Mucosa of descending colon (tissue), 3 donors: ENCODE data around the gene DGUOK. TPM values are rescaled to one million over a fixed set of nuclear protein-coding genes. Genes with fewer than 3 reads are reported as not detected.

Experiments used
- ATAC-seq: fragments of 200-7000 bp; cut with Tn5 transposase; one replicate; pipeline ENCODE4 v1.9.1; 2020; ENCODE audit warnings: mild to moderate bottlenecking, moderate library complexity
- DNase-seq, 3 donors: peaks; one replicate each; pipeline ENCODE4 v3.0.0-alpha.2; 2020
- H3K36me3 ChIP-seq: fragments of 200-600 bp; one replicate; pipeline ENCODE4 v1.8.0; 2021; ENCODE audit warnings: low read depth, mild to moderate bottlenecking
- H3K4me1 ChIP-seq: fragments of 200-600 bp; one replicate; pipeline ENCODE4 v1.8.0; 2021; ENCODE audit warnings: low read depth, mild to moderate bottlenecking
- H3K4me3 ChIP-seq: fragments of 200-600 bp; one replicate; pipeline ENCODE4 v1.8.0; 2021; ENCODE audit warnings: mild to moderate bottlenecking
- H3K9me3 ChIP-seq: fragments of 200-600 bp; one replicate; pipeline ENCODE4 v1.8.0; 2021; ENCODE audit warnings: mild to moderate bottlenecking
- intact Hi-C, 2 donors: fragments of 100-400 bp; cut with DNase I in 1 of 2; cut with micrococcal nuclease in 1 of 2; formaldehyde crosslinking; loops; one replicate each; pipeline versions ENCODE4 v1.11.0 to v1.11.1; 2022; cut with DNase I, micrococcal nuclease
- total RNA-seq, 3 donors: library from RNA; stranded (reverse); fragmentation: NEBNext Ultra II Directional in 2 of 3; extraction: Animal tissue kit (Norgen Biotek cat#: 25700) in 2 of 3; gene quantifications; one replicate each; pipeline versions ENCODE4 v1.2.1 to v1.2.4, GENCODE V29; 2021 to 2023
- TF ChIP-seq, protein P1 (sequence below): fragments of 200-600 bp; IDR thresholded peaks from one replicate; pipeline ENCODE4 v1.8.0; 2022; ENCODE audit warnings: antibody characterized with exemption, mild to moderate bottlenecking
- donor health status: DM: no; HTN: no; CAD: no; lungs with moderate emphysema.
- donor health status: DM: no; HTN: no; CAD: no.
- donor health status: DM: no; HTN: yes; CAD: no.

The DGUOK gene
- total RNA-seq, 3 donors from 2014 or later, result 36.5 to 61.3 (median 57.8) TPM

DNA sequence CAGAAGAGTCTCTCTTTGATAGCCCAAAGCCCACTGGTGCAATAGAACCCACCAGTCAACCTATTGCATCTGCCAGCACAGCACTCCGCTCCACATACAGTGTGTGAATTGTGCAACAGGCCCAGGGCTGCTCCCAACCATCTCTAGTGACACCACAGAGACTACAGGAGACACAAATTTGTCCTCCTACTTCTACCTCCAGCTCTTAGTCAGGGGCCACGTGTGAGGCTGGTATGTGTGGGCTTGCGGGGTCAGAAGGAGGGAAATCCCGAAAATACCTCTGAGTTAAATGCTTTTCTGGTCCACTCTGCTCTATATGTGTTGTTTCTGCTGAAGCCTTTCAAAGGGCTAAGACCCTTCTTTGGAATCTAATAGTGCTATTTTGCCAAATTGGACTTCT, 18.0 kb downstream of the DGUOK start:
- ATAC-seq, result no peak
- H3K36me3 ChIP-seq, result no peaks in the 10 kb centered on the region

DNA sequence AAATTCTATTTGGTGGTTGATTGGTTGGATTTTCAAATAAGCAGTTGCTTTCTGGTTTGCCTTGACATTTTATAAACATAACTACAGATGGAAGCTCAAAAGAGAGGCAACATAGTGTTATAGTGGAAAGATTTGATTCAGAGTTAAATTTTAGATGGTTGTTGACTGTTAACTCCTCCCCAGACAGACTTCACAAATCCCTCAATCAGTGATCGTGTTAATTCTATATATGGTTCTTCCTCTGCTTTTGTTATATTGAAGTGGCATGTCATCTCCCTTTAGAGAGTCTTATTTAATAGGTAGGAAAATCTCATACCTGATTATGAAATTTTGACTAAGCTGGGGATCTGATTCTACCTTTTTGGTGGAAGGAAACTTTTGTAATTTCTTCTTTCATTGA, 19.5 kb downstream of the DGUOK start:
- Histone ChIP-seq H3K4me3 (no peak overlapping the region), H3K36me3 (no peaks in the 10 kb centered on the region), H3K4me1 (no peaks in the 10 kb centered on the region), H3K9me3 (no peaks in the 10 kb centered on the region)
- TF ChIP-seq, protein P1, sequence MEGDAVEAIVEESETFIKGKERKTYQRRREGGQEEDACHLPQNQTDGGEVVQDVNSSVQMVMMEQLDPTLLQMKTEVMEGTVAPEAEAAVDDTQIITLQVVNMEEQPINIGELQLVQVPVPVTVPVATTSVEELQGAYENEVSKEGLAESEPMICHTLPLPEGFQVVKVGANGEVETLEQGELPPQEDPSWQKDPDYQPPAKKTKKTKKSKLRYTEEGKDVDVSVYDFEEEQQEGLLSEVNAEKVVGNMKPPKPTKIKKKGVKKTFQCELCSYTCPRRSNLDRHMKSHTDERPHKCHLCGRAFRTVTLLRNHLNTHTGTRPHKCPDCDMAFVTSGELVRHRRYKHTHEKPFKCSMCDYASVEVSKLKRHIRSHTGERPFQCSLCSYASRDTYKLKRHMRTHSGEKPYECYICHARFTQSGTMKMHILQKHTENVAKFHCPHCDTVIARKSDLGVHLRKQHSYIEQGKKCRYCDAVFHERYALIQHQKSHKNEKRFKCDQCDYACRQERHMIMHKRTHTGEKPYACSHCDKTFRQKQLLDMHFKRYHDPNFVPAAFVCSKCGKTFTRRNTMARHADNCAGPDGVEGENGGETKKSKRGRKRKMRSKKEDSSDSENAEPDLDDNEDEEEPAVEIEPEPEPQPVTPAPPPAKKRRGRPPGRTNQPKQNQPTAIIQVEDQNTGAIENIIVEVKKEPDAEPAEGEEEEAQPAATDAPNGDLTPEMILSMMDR, result no peak
- no peak for DNase-seq
- ATAC-seq, result no peak
- intact Hi-C loops, result no loop called here

More for the DNA sequence above, 18.0 kb downstream of the DGUOK start:
- TF ChIP-seq, protein P1, result no peak
- no peak for DNase-seq
- no peak overlapping the region for H3K4me3 ChIP-seq
- H3K4me1 ChIP-seq, result no peaks in the 10 kb centered on the region
- intact Hi-C loops, result no loop called here
- no peaks in the 10 kb centered on the region for H3K9me3 ChIP-seq

DNA sequence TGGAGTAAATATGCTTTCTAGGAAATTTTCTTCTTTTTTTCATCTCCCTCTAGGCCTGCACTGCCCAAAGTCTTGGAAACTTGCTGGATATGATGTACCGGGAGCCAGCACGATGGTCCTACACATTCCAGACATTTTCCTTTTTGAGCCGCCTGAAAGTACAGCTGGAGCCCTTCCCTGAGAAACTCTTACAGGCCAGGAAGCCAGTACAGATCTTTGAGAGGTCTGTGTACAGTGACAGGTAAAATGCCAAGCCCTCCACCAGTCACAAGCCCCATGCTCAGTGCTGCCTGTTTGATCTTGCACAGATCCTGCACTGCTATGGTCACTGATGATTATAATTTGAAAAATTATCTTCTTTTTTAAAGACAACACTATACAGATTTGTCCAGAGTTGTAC, 20.0 kb downstream of the DGUOK start:
- Histone ChIP-seq H3K4me1 (no peaks in the 10 kb centered on the region), H3K4me3 (no peak overlapping the region), H3K36me3 (no peaks in the 10 kb centered on the region), H3K9me3 (no peaks in the 10 kb centered on the region)
- TF ChIP-seq, protein P1, result no peak
- intact Hi-C loops, result no loop called here
- ATAC-seq (no peak), DNase-seq (no peak)

DNA sequence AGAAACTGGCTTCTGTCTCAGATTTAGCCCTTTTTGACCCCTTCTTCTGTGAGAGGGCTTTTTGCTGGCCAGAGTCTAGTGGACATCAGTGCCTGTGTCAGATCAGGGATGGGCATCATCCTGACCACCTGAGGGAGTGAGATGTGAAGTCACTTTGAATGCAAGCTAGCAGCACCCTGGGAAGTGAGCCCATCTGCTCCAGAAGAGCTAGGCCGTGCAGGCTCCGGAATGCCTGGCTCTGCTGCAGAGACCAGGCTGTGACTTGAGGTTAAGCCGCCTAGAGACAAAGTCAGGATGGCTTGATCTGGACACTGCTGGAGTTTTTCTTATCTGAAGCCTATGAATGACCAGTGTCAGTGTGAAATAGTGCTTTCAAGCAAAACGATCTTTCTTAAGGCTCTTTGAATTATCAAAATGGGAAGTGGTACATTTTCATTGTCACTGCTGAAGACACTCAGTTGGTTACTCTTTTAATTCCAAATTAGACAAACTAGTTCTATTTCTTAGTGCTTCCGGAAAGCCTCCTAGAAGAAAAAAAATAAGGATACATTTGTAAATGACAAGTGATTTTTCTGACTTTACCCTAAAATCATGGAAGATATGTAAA, 20.8 kb downstream of the DGUOK start:
- no peaks in the 10 kb centered on the region for H3K36me3 ChIP-seq
- DNase-seq (no peak), ATAC-seq (no peak)
- H3K4me3 ChIP-seq, result no peak overlapping the region
- H3K4me1 ChIP-seq, result no peaks in the 10 kb centered on the region
- no peaks in the 10 kb centered on the region for H3K9me3 ChIP-seq
- intact Hi-C loops, result no loop called here
- TF ChIP-seq, protein P1, result no peak

DNA sequence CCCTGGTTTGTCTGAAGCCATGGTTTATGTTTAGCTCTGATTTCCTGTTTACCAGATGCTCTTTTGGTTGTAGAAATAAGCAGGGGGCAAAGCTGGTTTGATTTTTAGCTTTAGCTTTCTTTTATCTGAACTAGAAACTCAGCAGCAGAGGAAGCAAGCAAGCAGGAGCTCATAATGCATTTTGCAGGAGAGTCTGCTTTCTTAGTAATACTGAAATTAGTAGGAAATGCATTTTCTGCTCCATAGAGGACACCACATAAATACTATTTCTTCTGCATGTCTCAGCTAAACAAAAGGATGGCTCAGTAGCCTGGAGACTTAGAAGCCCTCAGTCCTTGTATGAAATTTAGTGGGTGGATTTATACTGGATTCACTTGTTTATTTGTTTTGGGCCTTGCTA, 23.1 kb downstream of the DGUOK start:
- ATAC-seq, result no peak
- intact Hi-C loops, result no loop called here
- TF ChIP-seq, protein P1, result no peak
- H3K9me3 ChIP-seq, result no peaks in the 10 kb centered on the region
- H3K36me3 ChIP-seq, result no peaks in the 10 kb centered on the region
- no peak for DNase-seq
- H3K4me3 ChIP-seq, result no peak overlapping the region
- H3K4me1 ChIP-seq, result no peaks in the 10 kb centered on the region
